IMR-90 (cell line): ENCODE results near the gene SLC38A9. TPM values are rescaled to one million over a fixed set of nuclear protein-coding genes. Genes with fewer than 3 reads are reported as not detected.

Experiments
- ATAC-seq: fragments of 200-7000 bp; cut with Tn5 transposase; 2 replicates; pipeline ENCODE4 v1.9.1; 2020; ENCODE audit warnings: low read depth, mild to moderate bottlenecking, moderate library complexity
- BruUV-seq: library from RNA; stranded (reverse); fragments of 400-500 nt; replicated peaks from 2 replicates; lab custom pipeline; 2021; lab: Mats Ljungman, UMichigan
- CTCF ChIA-PET: fragments of 300-600 bp; formaldehyde crosslinking; extraction: SDS; loops from one replicate; lab custom pipeline; 2021; ENCODE audit warnings: antibody characterized with exemption; lab: Yijun Ruan, JAX
- POLR2A ChIA-PET: fragments of 300-600 bp; sonication (Branson Sonifier 250); formaldehyde crosslinking; loops from one replicate; lab custom pipeline; 2022; ENCODE audit warnings: antibody characterized with exemption; ENCODE audit not compliant: unreplicated experiment; lab: Charles Lee
- DNase-seq: peaks from one replicate; pipeline ENCODE4 v3.0.0; 2013
- H2AFZ ChIP-seq: replicated peaks from 2 replicates; pipeline ENCODE3; 2013; ENCODE audit warnings: low read length, mild to moderate bottlenecking; ENCODE audit not compliant: poor library complexity
- H2AK5ac ChIP-seq: 2 replicates; pipeline ENCODE4 v1.6.1; 2013; ENCODE audit warnings: low read depth, low read length, inconsistent platforms
- H2AK9ac ChIP-seq: replicated peaks from 2 replicates; pipeline ENCODE3; 2013; ENCODE audit warnings: mild to moderate bottlenecking, low read depth, low read length, moderate library complexity; ENCODE audit not compliant: poor library complexity
- H2BK120ac ChIP-seq: 2 replicates; pipeline ENCODE4 v1.6.1; 2013; ENCODE audit warnings: low read depth, low read length, inconsistent platforms
- H2BK15ac ChIP-seq: 3 replicates; pipeline ENCODE4 v1.6.1; 2013; ENCODE audit warnings: low read depth, low read length, inconsistent platforms
- H2BK20ac ChIP-seq: 2 replicates; pipeline ENCODE4 v1.6.1; 2013; ENCODE audit warnings: low read depth, mild to moderate bottlenecking, inconsistent platforms, low read length, moderate library complexity
- H2BK5ac ChIP-seq: 2 replicates; pipeline ENCODE4 v1.6.1; 2013; ENCODE audit warnings: mild to moderate bottlenecking, low read depth, low read length, inconsistent platforms; ENCODE audit not compliant: poor library complexity, severe bottlenecking
- H3K14ac ChIP-seq: replicated peaks from 2 replicates; pipeline ENCODE4 v1.6.1; 2013; ENCODE audit warnings: low read depth, low read length, inconsistent platforms
- H3K18ac ChIP-seq: 2 replicates; pipeline ENCODE4 v1.6.1; 2013; ENCODE audit warnings: low read depth, low read length, control low read depth
- H3K23ac ChIP-seq: 2 replicates; pipeline ENCODE4 v1.6.1; 2013; ENCODE audit warnings: low read depth, low read length, inconsistent platforms
- H3K27ac ChIP-seq: 2 replicates; pipeline ENCODE4 v1.5.1; 2013; ENCODE audit warnings: mild to moderate bottlenecking, control low read depth, low read length; ENCODE audit not compliant: insufficient read depth
- H3K27me3 ChIP-seq: 2 replicates; pipeline ENCODE4 v1.6.1; 2013; ENCODE audit warnings: low read length; ENCODE audit not compliant: control insufficient read depth, insufficient read depth
- H3K36me3 ChIP-seq: 2 replicates; pipeline ENCODE4 v1.6.1; 2013; ENCODE audit warnings: low read length, mixed read lengths; ENCODE audit not compliant: control insufficient read depth, insufficient read depth
- H3K4ac ChIP-seq: 2 replicates; pipeline ENCODE4 v1.6.1; 2013; ENCODE audit warnings: low read depth, low read length, inconsistent platforms
- H3K4me1 ChIP-seq: 2 replicates; pipeline ENCODE4 v1.6.1; 2013; ENCODE audit warnings: low read length, mixed read lengths; ENCODE audit not compliant: control insufficient read depth, insufficient read depth
- H3K4me2 ChIP-seq: 2 replicates; pipeline ENCODE4 v1.6.1; 2013; ENCODE audit warnings: low read depth, mild to moderate bottlenecking, control low read depth, low read length, moderate library complexity
- H3K4me3 ChIP-seq: 2 replicates; pipeline ENCODE4 v1.5.1; 2013; ENCODE audit warnings: low read depth, mild to moderate bottlenecking, control low read depth, low read length, moderate library complexity; ENCODE audit not compliant: insufficient read depth
- H3K56ac ChIP-seq: 2 replicates; pipeline ENCODE4 v1.6.1; 2013; ENCODE audit warnings: low read length, inconsistent platforms; ENCODE audit not compliant: insufficient read depth; ENCODE audit errors: extremely low read depth
- H3K79me1 ChIP-seq, 2 experiments: 2 replicates each; pipeline ENCODE4 v1.6.1; 2013; ENCODE audit warnings: low read length in 2 of 2, inconsistent platforms in 1 of 2, low read depth in 1 of 2
- H3K9ac ChIP-seq: 2 replicates; pipeline ENCODE4 v1.6.1; 2013; ENCODE audit warnings: low read depth, low read length, control low read depth
- H3K9me1 ChIP-seq: 2 replicates; pipeline ENCODE4 v1.6.1; 2013; ENCODE audit warnings: low read length, inconsistent platforms; ENCODE audit not compliant: insufficient read depth
- H3K9me3 ChIP-seq: 2 replicates; pipeline ENCODE4 v1.6.1; 2013; ENCODE audit warnings: low read length; ENCODE audit not compliant: control insufficient read depth, insufficient read depth
- H4K20me1 ChIP-seq: 2 replicates; pipeline ENCODE4 v1.6.1; 2013; ENCODE audit warnings: low read length, inconsistent platforms; ENCODE audit not compliant: insufficient read depth
- H4K5ac ChIP-seq: 2 replicates; pipeline ENCODE4 v1.6.1; 2013; ENCODE audit warnings: mild to moderate bottlenecking, low read depth, low read length, control low read depth
- H4K8ac ChIP-seq, 2 experiments: 2 replicates each; pipeline ENCODE4 v1.6.1; 2013; ENCODE audit warnings: low read depth in 2 of 2, low read length in 2 of 2, control low read depth in 1 of 2, inconsistent platforms in 1 of 2
- H4K91ac ChIP-seq: 2 replicates; pipeline ENCODE4 v1.6.1; 2013; ENCODE audit warnings: low read depth, low read length, inconsistent platforms; ENCODE audit not compliant: insufficient read depth
- BHLHE40 ChIP-seq: fragments of 150-350 bp; IDR thresholded peaks from 2 replicates; pipeline ENCODE4 v1.6.1; 2016; ENCODE audit warnings: mild to moderate bottlenecking, low read depth, low read length
- CEBPB ChIP-seq: IDR thresholded peaks from 2 replicates; pipeline ENCODE4 v1.6.1; 2012; ENCODE audit warnings: low read depth, low read length, improper control_type of control experiment
- CHD1 ChIP-seq: IDR thresholded peaks from 2 replicates; pipeline ENCODE4 v1.6.1; 2012; ENCODE audit warnings: low read depth, low read length, improper control_type of control experiment
- ELK1 ChIP-seq: fragments of 150-350 bp; IDR thresholded peaks from 2 replicates; pipeline ENCODE4 v1.6.1; 2016; ENCODE audit warnings: low read depth, mild to moderate bottlenecking, low read length, moderate library complexity, borderline replicate concordance
- FOS ChIP-seq: fragments of 150-350 bp; IDR thresholded peaks from 2 replicates; pipeline ENCODE4 v1.6.1; 2016; ENCODE audit warnings: low read depth, low read length
- MAFK ChIP-seq: IDR thresholded peaks from 2 replicates; pipeline ENCODE4 v1.6.1; 2012; ENCODE audit warnings: low read depth, low read length, improper control_type of control experiment
- MAZ ChIP-seq: IDR thresholded peaks from 2 replicates; pipeline ENCODE4 v1.6.1; 2012; ENCODE audit warnings: low read depth, mild to moderate bottlenecking, low read length, improper control_type of control experiment, moderate library complexity, borderline replicate concordance
- MXI1 ChIP-seq: IDR thresholded peaks from 2 replicates; pipeline ENCODE4 v1.6.1; 2012; ENCODE audit warnings: low read depth, mild to moderate bottlenecking, low read length, moderate library complexity, borderline replicate concordance
- NFE2L2 ChIP-seq: fragments of 150-350 bp; IDR thresholded peaks from 2 replicates; pipeline ENCODE4 v1.6.1; 2016; ENCODE audit warnings: low read depth, mild to moderate bottlenecking, low read length
- POLR2A ChIP-seq: IDR thresholded peaks from 2 replicates; pipeline ENCODE4 v1.6.1; 2012; ENCODE audit warnings: mild to moderate bottlenecking, low read depth, low read length
- RAD21 ChIP-seq: IDR thresholded peaks from 2 replicates; pipeline ENCODE4 v1.6.1; 2012; ENCODE audit warnings: low read length, improper control_type of control experiment
- RCOR1 ChIP-seq: IDR thresholded peaks from 2 replicates; pipeline ENCODE4 v1.6.1; 2012; ENCODE audit warnings: mild to moderate bottlenecking, low read length, improper control_type of control experiment; ENCODE audit not compliant: insufficient replicate concordance
- RFX5 ChIP-seq: IDR thresholded peaks from 2 replicates; pipeline ENCODE4 v1.8.0; 2012; ENCODE audit warnings: low read depth, mild to moderate bottlenecking, low read length, moderate library complexity
- SMC3 ChIP-seq: fragments of 150-350 bp; IDR thresholded peaks from 2 replicates; pipeline ENCODE4 v1.6.1; 2016; ENCODE audit warnings: low read depth, mild to moderate bottlenecking, antibody characterized with exemption, low read length, moderate library complexity
- WGBS, 2 experiments: methylation state at CpG; one replicate each; pipeline versions ENCODE4 v1.1.5 to v1.1.7; 2013; ENCODE audit warnings: missing lambda C conversion rate in 2 of 2; ENCODE audit not compliant: insufficient read length in 1 of 2; ENCODE audit errors: extremely low coverage in 2 of 2; 5-methylcytosine and 5-hydroxymethylcytosine counted together
- dilution Hi-C: fragments of 300-500 bp; cut with HindIII; formaldehyde crosslinking; loops from one replicate; pipeline ENCODE4 v1.14.3; 2018; ENCODE audit warnings: low sequenced_read_pairs; ENCODE audit not compliant: unreplicated experiment
- in situ Hi-C: fragments of 300-500 bp; cut with MboI; formaldehyde crosslinking; loops from 3 replicates; pipeline ENCODE4 v1.14.3; 2019; ENCODE audit warnings: low sequenced_read_pairs, inconsistent platforms, mixed read lengths
- intact Hi-C: fragments of 100-400 bp; cut with micrococcal nuclease; formaldehyde crosslinking; loops from 2 replicates; pipeline ENCODE4 v1.10.0; 2022
- polyA plus RNA-seq, 3 experiments: library from polyadenylated mRNA; depleted of rRNA; stranded (reverse); fragments of >200 nt; gene quantifications; 2 replicates each; pipeline ENCODE4 v1.2.3, GENCODE V29; 2012; ENCODE audit warnings: low replicate concordance in 1 of 3
- total RNA-seq: library from RNA; depleted of rRNA; stranded (reverse); fragments of >200 nt; gene quantifications from 2 replicates; pipeline ENCODE4 v1.2.3, GENCODE V29; 2012
- TF ChIP-seq, protein P1 (sequence below): conservative IDR thresholded peaks from 2 replicates; pipeline ENCODE4 v1.5.1; 2012; ENCODE audit warnings: mild to moderate bottlenecking, low read depth, low read length, improper control_type of control experiment

Gene SLC38A9
- total and polyA plus RNA-seq, 2 of the 4 experiments (the other 2 are of a cell fraction): 10.5 to 24.2 TPM

- dilution Hi-C loops (no loop called here), in situ Hi-C loops (no loop called here), intact Hi-C loops (no loop called here)
- H4K8ac ChIP-seq: no peak overlapping the region
- H3K9me3 ChIP-seq: no peaks in the 10 kb centered on the region
- H2BK120ac ChIP-seq: no peak overlapping the region
- no peaks in the 10 kb centered on the region for H4K20me1 ChIP-seq
- no peak overlapping the region for H3K23ac ChIP-seq
- no peaks in the 10 kb centered on the region for H3K36me3 ChIP-seq
- no peak overlapping the region for H3K4me3 ChIP-seq
- no peak overlapping the region for H4K5ac ChIP-seq
- no peak overlapping the region for H3K56ac ChIP-seq
- no peak overlapping the region for H2AK5ac ChIP-seq
- no peak overlapping the region for H2AK9ac ChIP-seq
- H3K9me1 ChIP-seq: peaks cover 4% of the 10 kb centered on the region; the same call in 1 of the 2 replicates
- BruUV-seq: no TSS peak
- H2AFZ ChIP-seq: no peak overlapping the region
- no peak overlapping the region for H2BK15ac ChIP-seq
- no peak overlapping the region for H3K4me2 ChIP-seq
- no peak overlapping the region for H4K91ac ChIP-seq
- ChIA-PET CTCF (no interaction called here), POLR2A (no interaction called here)
- no peaks in the 10 kb centered on the region for H3K27me3 ChIP-seq
- H3K79me1 ChIP-seq: no peaks in the 10 kb centered on the region
- H3K27ac ChIP-seq: no peak overlapping the region
- TF ChIP-seq POLR2A (no peak), NFE2L2 (no peak), SMC3 (no peak), RCOR1 (no peak), CEBPB (no peak), MXI1 (no peak), FOS (no peak), BHLHE40 (no peak), CHD1 (no peak), RAD21 (no peak), MAZ (no peak), MAFK (no peak), ELK1 (no peak), RFX5 (no peak)
- TF ChIP-seq, protein P1, sequence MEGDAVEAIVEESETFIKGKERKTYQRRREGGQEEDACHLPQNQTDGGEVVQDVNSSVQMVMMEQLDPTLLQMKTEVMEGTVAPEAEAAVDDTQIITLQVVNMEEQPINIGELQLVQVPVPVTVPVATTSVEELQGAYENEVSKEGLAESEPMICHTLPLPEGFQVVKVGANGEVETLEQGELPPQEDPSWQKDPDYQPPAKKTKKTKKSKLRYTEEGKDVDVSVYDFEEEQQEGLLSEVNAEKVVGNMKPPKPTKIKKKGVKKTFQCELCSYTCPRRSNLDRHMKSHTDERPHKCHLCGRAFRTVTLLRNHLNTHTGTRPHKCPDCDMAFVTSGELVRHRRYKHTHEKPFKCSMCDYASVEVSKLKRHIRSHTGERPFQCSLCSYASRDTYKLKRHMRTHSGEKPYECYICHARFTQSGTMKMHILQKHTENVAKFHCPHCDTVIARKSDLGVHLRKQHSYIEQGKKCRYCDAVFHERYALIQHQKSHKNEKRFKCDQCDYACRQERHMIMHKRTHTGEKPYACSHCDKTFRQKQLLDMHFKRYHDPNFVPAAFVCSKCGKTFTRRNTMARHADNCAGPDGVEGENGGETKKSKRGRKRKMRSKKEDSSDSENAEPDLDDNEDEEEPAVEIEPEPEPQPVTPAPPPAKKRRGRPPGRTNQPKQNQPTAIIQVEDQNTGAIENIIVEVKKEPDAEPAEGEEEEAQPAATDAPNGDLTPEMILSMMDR: no peak
- H3K4ac ChIP-seq: no peak overlapping the region
- DNase-seq: no peak
- H2BK5ac ChIP-seq: no peak overlapping the region
- no peak overlapping the region for H3K9ac ChIP-seq
- peaks cover 2% of the 10 kb centered on the region for H3K4me1 ChIP-seq
- ATAC-seq: no peak
- no peak overlapping the region for H3K18ac ChIP-seq
- H2BK20ac ChIP-seq: no peak overlapping the region
- no peak overlapping the region for H3K14ac ChIP-seq
- 100% methylated on average over 1 of the region's 1 CpG; no CpG with 5 or more reads in 1 of the 2 experiments for WGBS, 2 experiments
Measured at GRCh38 chr5:55671975-55672374, 40.1 kb downstream of the SLC38A9 start.
